MCF 10A (cell line): ENCODE results near the gene PADI3. TPM values are rescaled to one million over a fixed set of nuclear protein-coding genes. Genes with fewer than 3 reads are reported as not detected.
A peak's percentile ranks its signal among the peaks of the same experiment; 100 is the strongest.

Experiments
- BruUV-seq: library from RNA; stranded (reverse); fragments of 400-500 nt; replicated peaks from 2 replicates; lab custom pipeline; 2021; lab: Mats Ljungman, UMichigan
- CTCF ChIA-PET: fragments of 300-600 bp; sonication (Branson Sonifier 250); formaldehyde crosslinking; extraction: SDS; loops from one replicate; lab custom pipeline; 2021; ENCODE audit warnings: antibody characterized with exemption, inconsistent platforms; lab: Yijun Ruan, JAX
- POLR2A ChIA-PET: fragments of 300-600, 350-650 bp; sonication (Branson Sonifier 250); formaldehyde crosslinking; extraction: SDS; loops from one replicate; lab custom pipeline; 2020; ENCODE audit warnings: antibody characterized with exemption, inconsistent platforms; lab: Yijun Ruan, JAX
- DNase-seq: peaks from one replicate; pipeline ENCODE4 v3.0.0-alpha.2; 2018; ENCODE audit not compliant: unreplicated experiment
- H3K27ac Mint-ChIP-seq: one replicate; pipeline ENCODE4 v1.8.0; 2022; ENCODE audit warnings: mild to moderate bottlenecking, low read depth, mixed read lengths; ENCODE audit not compliant: unreplicated experiment
- H3K27me3 Mint-ChIP-seq: one replicate; pipeline ENCODE4 v1.8.0; 2022; ENCODE audit warnings: mixed read lengths; ENCODE audit not compliant: insufficient read depth, unreplicated experiment
- H3K36me3 Mint-ChIP-seq: one replicate; pipeline ENCODE4 v1.8.0; 2022; ENCODE audit warnings: mild to moderate bottlenecking, moderate library complexity, mixed read lengths; ENCODE audit not compliant: insufficient read depth, unreplicated experiment
- H3K4me1 Mint-ChIP-seq: one replicate; pipeline ENCODE4 v1.8.0; 2022; ENCODE audit warnings: mixed read lengths; ENCODE audit not compliant: insufficient read depth, unreplicated experiment
- H3K4me3 Mint-ChIP-seq: one replicate; pipeline ENCODE4 v1.8.0; 2022; ENCODE audit warnings: mild to moderate bottlenecking, moderate library complexity, mixed read lengths; ENCODE audit not compliant: unreplicated experiment
- H3K9me3 Mint-ChIP-seq: one replicate; pipeline ENCODE4 v1.8.0; 2022; ENCODE audit warnings: mixed read lengths; ENCODE audit not compliant: unreplicated experiment
- CTCF ChIP-seq: fragments of 200-600 bp; IDR thresholded peaks from one replicate; pipeline ENCODE4 v1.8.0; 2022; ENCODE audit warnings: antibody characterized with exemption, mild to moderate bottlenecking; ENCODE audit not compliant: unreplicated experiment
- intact Hi-C: fragments of 100-400 bp; cut with micrococcal nuclease; formaldehyde crosslinking; loops from 2 replicates; pipeline ENCODE4 v1.14.1; 2022
- total RNA-seq: library from RNA; stranded (reverse); gene quantifications from 2 replicates; pipeline ENCODE4 v1.2.3, GENCODE V29; 2022

The PADI3 gene
- total RNA-seq, 1 experiment from 2014 or later = 0.12 TPM

- intact Hi-C loops = no loop called here
- DNase-seq = no peak
- no TSS peak for BruUV-seq
- peaks cover 6% of the 10 kb centered on the region for H3K4me1 Mint-ChIP-seq
- no peak overlapping the region for H3K4me3 Mint-ChIP-seq
- POLR2A ChIA-PET = interaction anchor here (0.6 to 0.9 kb wide), 2 partner anchors 9 to 10 kb away, joined by 3 read pairs; no protein-coding TSS in a partner anchor
- no peaks in the 10 kb centered on the region for H3K9me3 Mint-ChIP-seq
- TF ChIP-seq CTCF = no peak
- H3K36me3 Mint-ChIP-seq = no peaks in the 10 kb centered on the region
- CTCF ChIA-PET = interaction anchor here (0.5 to 0.7 kb wide), 3 partner anchors 30 to 76 kb away, joined by 3 read pairs; no protein-coding TSS in a partner anchor
- H3K27me3 Mint-ChIP-seq = no peaks in the 10 kb centered on the region
- H3K27ac Mint-ChIP-seq = no peak overlapping the region
Measured at GRCh38 chr1:17201201-17202021, 47.5 kb upstream of the PADI3 start.

GRCh38 chr1:17204546-17205440, 44.1 kb upstream of the PADI3 start, which contains the start of gene PADI1:
Gene PADI1 (plus strand): TSS chr1:17205128. CDS start chr1:17205218, 90 bp downstream.
- no peak for TF ChIP-seq CTCF
- ChIA-PET POLR2A (interaction anchor here (1.1 to 1.6 kb wide), 2 partner anchors 8 to 11 kb away, joined by 4 to 5 read pairs; no protein-coding TSS in a partner anchor), CTCF (no interaction called here)
- H3K4me1 Mint-ChIP-seq = peaks cover 18% of the 10 kb centered on the region
- no peaks in the 10 kb centered on the region for H3K27me3 Mint-ChIP-seq
- H3K4me3 Mint-ChIP-seq = no peak within 1 kb of the TSS
- DNase-seq = peak; percentile 55
- intact Hi-C loops = no loop called here
- BruUV-seq = no TSS peak
- peak within 1 kb of the TSS; percentile 57 for H3K27ac Mint-ChIP-seq
- no peaks in the 10 kb centered on the region for H3K36me3 Mint-ChIP-seq
- H3K9me3 Mint-ChIP-seq = no peaks in the 10 kb centered on the region

GRCh38 chr1:17205652-17206051, 43.2 kb upstream of the PADI3 start:
- Mint-ChIP-seq H3K27me3 (no peaks in the 10 kb centered on the region), H3K4me1 (peaks cover 24% of the 10 kb centered on the region), H3K9me3 (no peaks in the 10 kb centered on the region), H3K27ac (peak overlapping the region; percentile 57), H3K4me3 (no peak overlapping the region), H3K36me3 (no peaks in the 10 kb centered on the region)
- CTCF ChIA-PET = no interaction called here
- intact Hi-C loops = no loop called here
- no peak for DNase-seq
- BruUV-seq = no TSS peak
- TF ChIP-seq CTCF = no peak
- POLR2A ChIA-PET = no interaction called here
